ENCODE data around the gene ITPA.

- no peak for TF ChIP-seq EZH2 (IDR thresholded peaks at IDR 0.05; ENCODE audit: low read depth)
- TF ChIP-seq, protein P1, sequence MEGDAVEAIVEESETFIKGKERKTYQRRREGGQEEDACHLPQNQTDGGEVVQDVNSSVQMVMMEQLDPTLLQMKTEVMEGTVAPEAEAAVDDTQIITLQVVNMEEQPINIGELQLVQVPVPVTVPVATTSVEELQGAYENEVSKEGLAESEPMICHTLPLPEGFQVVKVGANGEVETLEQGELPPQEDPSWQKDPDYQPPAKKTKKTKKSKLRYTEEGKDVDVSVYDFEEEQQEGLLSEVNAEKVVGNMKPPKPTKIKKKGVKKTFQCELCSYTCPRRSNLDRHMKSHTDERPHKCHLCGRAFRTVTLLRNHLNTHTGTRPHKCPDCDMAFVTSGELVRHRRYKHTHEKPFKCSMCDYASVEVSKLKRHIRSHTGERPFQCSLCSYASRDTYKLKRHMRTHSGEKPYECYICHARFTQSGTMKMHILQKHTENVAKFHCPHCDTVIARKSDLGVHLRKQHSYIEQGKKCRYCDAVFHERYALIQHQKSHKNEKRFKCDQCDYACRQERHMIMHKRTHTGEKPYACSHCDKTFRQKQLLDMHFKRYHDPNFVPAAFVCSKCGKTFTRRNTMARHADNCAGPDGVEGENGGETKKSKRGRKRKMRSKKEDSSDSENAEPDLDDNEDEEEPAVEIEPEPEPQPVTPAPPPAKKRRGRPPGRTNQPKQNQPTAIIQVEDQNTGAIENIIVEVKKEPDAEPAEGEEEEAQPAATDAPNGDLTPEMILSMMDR (conservative IDR thresholded peaks at IDR 0.05) = no peak
Measured at GRCh38 chr20:3189561-3190131, 19.7 kb upstream of the ITPA start.

Data from PC-9 (cell line).